Stimulated activated CD8-positive, alpha-beta memory T cell treated with anti-CD3 and anti-CD28 coated beads, Interleukin-15, amount 100 ng/mL, for 24 hours (primary cell): Measurements from ENCODE around the gene AKR1A1.
A peak's percentile ranks its signal among the peaks of the same experiment; 100 is the strongest.
"Not testable (repeated sequence)": the region's sequence is repeated elsewhere in the genome, so short reads cannot be mapped to it uniquely, and the experiment has no call there.

Experiments
- DNase-seq: peaks from one replicate; pipeline ENCODE4 v3.0.0-alpha.2; 2020; ENCODE audit warnings: low read depth

AKR1A1 gene

DNA sequence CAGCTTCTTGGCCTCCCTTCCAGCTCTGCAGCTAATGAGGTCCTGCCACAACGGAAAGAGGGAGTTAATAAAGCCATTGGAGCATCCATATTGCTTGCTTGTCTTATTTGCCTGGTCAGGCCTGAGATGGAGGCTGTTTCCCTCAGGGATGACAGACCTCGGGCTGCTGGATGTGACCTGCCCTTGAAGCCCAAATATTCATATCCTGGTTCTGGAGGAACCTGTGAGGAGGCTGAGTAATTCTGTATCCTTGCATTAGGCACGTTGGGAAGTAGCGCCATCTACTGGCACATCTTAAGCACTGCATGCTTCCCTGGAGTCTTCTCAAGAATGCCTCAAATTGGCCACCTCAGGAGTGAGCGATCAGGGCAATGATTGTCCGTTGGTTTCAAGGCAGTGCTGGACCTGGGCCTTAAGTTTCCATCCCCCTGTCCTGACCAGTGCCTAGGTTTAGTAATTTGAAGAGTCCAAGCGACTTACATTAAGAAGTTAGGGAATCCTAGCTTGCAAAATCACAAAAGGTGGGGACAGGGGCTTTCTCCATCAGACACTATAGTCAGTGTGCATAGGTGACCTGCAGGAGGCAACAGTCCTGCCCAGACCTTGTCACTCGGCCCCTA lies 19.4 kb downstream of the AKR1A1 start:
- peak; percentile 35 for DNase-seq

DNA sequence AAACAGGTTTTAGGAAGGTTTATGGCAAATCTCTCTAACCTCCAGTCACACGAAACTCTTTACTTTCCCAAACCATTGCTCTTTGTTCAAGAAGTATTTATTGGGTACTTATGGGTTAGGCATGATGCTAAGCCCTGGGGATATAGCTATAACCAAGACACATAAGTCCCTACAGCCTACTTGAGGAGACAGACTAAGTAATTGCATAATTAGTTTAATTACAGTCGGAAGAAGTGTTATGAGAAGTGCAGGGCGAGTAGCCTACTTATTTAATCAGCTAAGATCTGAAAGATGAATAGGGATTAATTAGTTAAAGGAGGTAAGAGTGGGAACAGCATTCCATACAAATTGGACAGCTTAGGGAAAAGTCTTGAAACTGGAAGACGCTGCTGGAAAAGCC lies 20.0 kb downstream of the AKR1A1 start:
- DNase-seq, result no peak

DNA sequence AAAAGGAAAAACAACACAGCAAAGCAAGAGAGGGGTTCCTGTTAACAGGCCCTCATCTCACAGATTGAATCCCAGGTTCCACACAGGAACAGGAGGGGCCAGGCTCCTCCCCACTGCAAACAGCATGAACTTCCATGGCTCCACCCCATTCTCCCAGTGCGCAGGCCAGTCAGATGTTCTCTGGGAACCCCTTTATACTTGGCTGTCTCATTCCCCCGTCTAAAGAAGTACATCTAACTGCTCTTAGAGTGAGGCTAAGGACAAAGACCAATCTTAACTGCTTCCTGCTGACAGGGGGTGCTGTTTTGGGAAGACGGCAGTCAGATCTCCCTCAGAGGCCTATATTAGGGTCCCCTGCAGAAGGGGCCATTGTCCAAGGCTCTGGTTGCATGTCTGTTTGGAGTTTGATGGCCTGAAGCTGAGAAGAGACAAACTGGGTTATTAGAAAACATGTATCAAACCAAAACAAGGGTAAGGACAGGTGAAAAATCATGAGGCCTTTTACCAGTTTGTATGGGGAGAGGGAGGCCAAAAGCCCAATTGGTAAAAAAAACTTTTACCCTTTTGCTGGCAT lies 22.7 kb downstream of the AKR1A1 start:
- DNase-seq, result no peak

DNA sequence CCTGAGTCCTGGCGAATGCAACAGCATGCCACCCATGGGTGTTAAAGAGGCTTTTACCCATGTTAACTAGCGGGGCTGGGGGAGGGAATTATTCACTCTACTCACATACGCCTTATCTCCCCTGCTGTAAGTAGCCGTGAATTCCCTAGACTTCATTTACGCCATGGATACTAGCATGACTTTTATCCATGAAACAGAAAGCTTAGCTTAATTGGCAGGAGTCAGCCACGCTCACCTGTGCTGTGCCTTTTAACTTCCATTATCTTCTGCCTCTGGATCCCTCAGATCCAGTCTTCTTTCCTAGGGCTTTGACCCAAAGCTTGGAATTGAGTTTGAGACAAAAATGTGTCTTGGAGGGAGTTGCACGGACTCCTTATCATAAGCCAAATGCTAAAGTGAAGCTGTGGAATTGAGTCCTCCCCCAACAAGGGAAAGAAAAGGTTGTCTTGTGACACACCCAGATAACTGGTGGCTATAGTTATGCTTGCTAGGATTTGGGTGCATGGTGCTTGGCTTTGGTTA lies 23.5 kb downstream of the AKR1A1 start:
- DNase-seq, result no peak

DNA sequence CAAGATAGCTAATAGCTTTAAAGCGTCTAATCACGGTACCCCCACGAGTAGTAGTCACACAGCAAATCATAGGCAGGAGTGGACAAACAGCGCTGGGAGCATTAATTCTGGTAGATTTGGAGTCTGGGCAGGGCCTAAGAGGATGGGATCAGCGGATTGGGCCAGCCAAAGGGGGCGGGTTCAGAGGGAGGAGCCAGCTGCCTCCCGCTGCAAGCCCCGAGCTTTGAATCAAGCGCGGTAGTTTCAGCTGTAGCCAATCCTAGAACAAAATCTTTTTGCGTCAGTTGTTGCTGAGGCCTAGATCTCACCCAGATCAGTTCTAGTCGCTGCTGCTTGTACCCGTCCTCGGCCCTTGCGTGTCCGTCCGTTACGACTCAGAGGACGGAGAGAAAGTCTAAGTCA lies 32.6 kb downstream of the AKR1A1 start:
- peak; percentile 66 for DNase-seq

GRCh38 chr1:45583666-45584350 lies 33.2 kb downstream of the AKR1A1 start, which contains the start of gene NASP:
NASP (plus strand) TSS chr1:45584041; CDS start chr1:45584147, 106 bp downstream.
- DNase-seq, result peak; percentile 89

DNA sequence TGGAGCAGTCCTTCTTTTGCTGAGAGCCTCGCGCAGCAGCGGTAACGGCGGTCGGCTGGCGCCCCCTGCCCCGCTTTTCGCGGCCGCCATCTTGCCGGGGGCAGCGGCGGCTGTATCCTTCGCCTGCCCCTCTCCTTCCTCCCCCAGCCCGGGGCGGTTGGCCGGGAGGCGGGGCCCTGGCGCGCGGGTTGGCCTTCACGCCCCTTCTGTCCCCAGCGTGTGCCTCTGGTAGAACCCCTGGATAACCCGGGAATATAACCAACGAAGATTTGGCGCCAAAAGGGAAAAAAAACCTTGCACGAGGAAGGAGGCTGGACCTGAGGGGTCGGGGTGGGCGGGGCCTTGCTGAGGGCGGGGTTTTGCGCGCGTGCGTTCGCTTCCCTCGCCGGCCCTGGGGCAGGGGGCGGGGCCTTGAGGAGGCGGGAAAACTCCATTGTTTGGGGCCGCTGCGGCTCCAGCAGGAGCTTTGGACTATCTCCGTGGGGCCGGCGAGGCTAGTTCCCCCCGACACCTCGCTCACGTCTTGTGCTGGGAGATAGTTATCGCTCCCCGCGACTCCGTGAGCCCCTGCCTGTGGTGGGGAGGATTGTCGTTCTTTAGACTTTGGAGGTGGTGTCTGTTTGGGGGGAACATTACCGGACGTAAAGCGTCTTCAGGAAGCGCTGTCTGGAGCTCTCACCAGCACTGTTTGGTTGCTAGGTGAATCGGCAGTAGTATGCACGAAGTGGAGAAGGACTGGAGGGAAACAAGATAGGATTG lies 33.9 kb downstream of the AKR1A1 start:
- peak; percentile 81 for DNase-seq

DNA sequence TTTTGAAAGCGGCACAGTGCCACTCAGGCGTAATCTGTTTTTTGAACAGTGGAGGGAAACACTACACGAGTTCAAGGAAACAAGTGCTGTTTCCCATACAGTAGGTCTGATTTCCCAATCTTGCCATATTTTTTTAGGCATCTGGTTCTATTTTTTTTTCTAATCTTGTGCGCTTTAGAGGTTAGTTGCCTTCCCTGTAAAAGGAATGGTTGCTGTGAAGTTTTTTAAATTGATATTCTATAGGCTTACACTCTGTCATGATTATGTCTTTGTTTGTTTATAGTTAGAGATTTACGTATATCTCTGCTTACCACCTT lies 34.4 kb downstream of the AKR1A1 start:
- no peak for DNase-seq

- DNase-seq, result no peak
Observed at GRCh38 chr1:45585496-45586075, 35.0 kb downstream of the AKR1A1 start.

DNA sequence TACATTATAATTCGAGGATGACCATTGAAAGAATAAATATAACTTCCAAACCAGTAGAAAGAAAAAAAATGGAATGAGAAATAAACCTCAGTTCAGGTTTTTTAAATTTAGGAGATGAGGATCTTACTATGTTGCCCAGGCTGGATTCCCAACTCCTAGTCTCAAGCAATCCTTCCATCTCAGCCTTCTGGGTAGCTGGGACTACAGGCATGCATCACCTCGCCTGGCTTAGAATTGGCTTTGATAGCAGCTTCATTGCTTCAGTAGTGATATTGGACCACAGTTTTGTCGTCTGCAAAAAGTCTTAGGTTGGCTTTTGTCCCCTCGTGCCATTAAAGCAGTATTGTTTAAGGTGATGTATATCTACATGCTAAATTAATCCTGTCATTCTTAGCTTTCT lies 36.1 kb downstream of the AKR1A1 start:
- no peak for DNase-seq

GRCh38 chr1:45589861-45590260 lies 39.2 kb downstream of the AKR1A1 start:
- DNase-seq, result no peak

DNA sequence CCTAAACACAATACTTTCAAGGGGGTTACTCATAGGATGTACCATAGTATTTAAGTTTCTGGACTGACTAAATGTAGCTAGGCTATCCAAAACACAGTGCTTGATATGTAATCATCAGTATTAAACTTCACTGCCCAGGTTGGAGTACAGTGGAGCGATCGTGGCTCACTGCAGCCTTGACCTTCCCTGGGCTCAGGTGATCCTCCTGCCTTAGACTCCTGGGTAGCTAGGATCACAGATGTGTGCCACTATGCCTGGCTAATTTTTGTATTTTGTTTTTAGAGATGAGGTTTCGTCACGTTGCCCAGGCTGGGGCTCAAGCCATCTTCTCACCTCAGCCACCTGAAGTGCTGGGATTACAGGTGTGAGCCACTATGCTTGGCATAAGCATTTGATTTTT lies 43.8 kb downstream of the AKR1A1 start:
- DNase-seq, result no peak

- DNase-seq, result not testable (repeated sequence)
Observed at GRCh38 chr1:45596765-45597164, 46.1 kb downstream of the AKR1A1 start.

DNA sequence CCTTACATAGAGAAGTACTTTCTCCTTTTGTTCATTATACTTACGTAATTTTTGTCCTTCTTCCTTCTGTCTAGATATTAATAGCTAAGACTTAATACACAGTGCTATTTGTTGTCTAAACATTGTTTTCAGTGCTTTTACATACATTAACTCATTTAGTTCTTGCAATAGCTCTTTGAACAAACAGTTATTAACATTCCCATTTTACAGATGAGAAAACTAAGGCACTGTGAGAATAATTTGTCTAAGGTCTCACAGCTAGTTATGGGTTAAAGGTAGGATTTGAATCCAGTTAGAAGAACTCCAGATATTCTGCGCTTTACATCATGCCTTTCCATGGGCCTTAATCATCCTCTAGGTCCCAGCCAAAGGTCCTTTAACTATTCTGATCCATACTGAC lies 53.6 kb downstream of the AKR1A1 start:
- no peak for DNase-seq

DNA sequence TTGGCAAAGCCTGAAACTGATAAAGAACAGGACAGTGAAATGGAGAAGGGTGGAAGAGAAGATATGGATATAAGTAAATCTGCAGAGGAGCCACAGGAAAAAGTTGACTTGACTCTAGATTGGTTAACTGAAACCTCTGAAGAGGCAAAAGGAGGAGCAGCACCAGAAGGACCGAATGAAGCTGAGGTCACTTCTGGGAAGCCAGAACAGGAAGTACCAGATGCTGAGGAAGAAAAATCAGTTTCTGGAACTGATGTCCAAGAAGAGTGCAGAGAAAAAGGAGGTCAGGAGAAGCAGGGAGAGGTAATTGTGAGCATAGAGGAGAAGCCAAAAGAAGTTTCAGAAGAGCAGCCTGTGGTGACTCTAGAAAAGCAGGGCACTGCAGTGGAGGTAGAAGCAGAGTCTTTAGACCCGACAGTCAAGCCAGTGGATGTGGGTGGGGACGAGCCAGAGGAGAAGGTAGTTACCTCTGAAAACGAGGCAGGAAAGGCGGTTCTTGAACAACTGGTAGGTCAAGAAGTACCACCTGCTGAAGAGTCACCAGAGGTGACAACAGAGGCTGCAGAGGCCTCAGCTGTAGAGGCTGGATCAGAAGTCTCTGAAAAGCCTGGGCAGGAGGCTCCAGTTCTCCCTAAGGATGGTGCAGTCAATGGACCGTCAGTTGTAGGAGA lies 56.9 kb downstream of the AKR1A1 start:
- no peak for DNase-seq

- DNase-seq, result no peak
Observed at GRCh38 chr1:45608175-45609156, 57.8 kb downstream of the AKR1A1 start.

- no peak for DNase-seq
Observed at GRCh38 chr1:45610589-45611226, 60.1 kb downstream of the AKR1A1 start.

GRCh38 chr1:45612941-45613579 lies 62.4 kb downstream of the AKR1A1 start:
- DNase-seq, result no peak

GRCh38 chr1:45615885-45616284 lies 65.3 kb downstream of the AKR1A1 start:
- no peak for DNase-seq

GRCh38 chr1:45617618-45618017 lies 67.0 kb downstream of the AKR1A1 start:
- DNase-seq, result no peak
